VCaP (cell line): ENCODE data around the gene PAEP.
"Not testable (repeated sequence)": the region's sequence is repeated elsewhere in the genome, so short reads cannot be mapped to it uniquely, and the experiment has no call there.

Experiments
- H3K27ac ChIP-seq: fragments of 450-650 bp; 2 replicates; pipeline ENCODE4 v1.5.1; 2017
- TF ChIP-seq, protein P1 (sequence below): fragments of 450-650 bp; conservative IDR thresholded peaks from 2 replicates; pipeline ENCODE4 v1.5.1; 2017; ENCODE audit warnings: mild to moderate bottlenecking, moderate library complexity

The PAEP gene

DNA sequence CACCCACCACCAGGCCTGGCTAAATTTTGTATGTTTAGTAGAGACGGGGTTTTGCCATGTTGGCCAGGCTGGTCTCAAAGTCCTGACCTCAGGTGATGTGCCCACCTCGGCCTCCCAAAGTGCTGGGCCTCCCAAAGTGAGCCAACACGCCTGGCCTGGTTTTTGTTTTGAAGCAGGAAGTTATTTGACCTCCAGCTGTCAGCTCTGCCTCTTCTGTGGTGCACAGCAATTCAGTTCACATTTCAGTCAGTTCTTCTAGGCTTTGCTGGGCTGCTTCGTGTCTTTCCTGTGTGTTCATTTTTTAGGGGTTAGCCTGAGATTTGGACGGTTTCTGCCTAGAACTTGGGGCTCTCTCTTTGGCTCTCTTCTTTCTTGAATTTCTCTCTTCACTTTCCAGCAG is 31.4 kb upstream of the PAEP start:
- no peak overlapping the region for H3K27ac ChIP-seq
- TF ChIP-seq, protein P1, sequence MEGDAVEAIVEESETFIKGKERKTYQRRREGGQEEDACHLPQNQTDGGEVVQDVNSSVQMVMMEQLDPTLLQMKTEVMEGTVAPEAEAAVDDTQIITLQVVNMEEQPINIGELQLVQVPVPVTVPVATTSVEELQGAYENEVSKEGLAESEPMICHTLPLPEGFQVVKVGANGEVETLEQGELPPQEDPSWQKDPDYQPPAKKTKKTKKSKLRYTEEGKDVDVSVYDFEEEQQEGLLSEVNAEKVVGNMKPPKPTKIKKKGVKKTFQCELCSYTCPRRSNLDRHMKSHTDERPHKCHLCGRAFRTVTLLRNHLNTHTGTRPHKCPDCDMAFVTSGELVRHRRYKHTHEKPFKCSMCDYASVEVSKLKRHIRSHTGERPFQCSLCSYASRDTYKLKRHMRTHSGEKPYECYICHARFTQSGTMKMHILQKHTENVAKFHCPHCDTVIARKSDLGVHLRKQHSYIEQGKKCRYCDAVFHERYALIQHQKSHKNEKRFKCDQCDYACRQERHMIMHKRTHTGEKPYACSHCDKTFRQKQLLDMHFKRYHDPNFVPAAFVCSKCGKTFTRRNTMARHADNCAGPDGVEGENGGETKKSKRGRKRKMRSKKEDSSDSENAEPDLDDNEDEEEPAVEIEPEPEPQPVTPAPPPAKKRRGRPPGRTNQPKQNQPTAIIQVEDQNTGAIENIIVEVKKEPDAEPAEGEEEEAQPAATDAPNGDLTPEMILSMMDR = no peak

DNA sequence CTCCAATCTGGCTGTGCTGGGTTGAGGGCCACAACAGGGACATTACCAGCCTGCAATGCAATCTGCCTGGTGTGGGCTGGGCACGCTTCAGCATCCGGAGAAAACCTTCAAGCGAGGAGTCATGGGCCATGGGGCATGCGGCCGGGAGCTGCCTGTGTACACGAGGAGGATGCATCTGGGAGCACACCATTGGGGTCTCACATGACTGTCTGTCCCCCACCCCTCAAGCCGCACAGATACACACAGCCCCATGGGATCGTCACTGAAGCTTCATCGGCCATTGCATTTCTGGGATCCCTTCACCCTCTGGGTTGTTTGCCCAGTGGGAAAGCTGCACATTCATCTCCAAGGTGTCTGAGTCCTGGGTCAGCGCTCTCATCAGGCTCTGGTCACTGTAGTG is 30.5 kb upstream of the PAEP start:
- no peak overlapping the region for H3K27ac ChIP-seq
- TF ChIP-seq, protein P1 = no peak

DNA sequence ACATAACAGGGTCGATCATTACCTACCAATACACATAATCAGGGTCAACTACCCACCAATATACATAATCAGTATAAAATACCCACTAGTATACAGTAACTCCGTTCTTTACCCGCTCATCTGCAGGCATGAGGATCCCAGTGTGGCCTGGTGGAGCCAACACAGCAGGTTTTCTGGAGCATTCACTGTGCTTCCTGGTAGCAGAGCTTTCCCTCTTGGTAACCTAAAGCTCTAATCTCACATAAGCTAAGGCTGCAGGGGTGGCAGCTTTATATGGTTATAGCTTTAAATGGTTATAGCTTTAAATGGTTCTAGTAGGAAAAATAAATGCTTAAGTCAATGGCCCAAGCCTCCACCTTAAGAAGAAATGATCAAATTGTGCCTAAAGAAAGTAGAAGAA is 28.4 kb upstream of the PAEP start:
- H3K27ac ChIP-seq = no peak overlapping the region
- TF ChIP-seq, protein P1 = no peak

DNA sequence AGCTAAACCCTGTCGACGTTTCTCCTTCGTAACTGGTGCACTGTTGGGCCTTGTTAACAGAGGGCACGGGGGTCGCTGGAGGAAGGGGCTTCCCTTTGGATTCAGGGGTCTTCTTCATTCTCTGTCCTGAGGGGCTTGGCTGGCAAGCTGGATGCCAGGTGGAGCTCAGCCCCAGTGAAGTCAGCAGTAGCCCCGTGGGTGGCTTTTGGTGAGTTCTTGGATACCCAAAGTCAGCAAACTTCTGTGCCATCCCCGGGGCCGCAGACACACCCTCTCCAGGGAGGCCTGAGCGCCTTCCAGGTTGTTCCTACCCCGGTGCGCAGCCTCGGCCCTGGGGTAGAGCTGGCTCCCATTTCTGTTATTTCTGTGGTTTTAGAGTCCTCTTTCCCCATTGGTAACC is 27.9 kb upstream of the PAEP start:
- H3K27ac ChIP-seq = no peak overlapping the region
- TF ChIP-seq, protein P1 = no peak

DNA sequence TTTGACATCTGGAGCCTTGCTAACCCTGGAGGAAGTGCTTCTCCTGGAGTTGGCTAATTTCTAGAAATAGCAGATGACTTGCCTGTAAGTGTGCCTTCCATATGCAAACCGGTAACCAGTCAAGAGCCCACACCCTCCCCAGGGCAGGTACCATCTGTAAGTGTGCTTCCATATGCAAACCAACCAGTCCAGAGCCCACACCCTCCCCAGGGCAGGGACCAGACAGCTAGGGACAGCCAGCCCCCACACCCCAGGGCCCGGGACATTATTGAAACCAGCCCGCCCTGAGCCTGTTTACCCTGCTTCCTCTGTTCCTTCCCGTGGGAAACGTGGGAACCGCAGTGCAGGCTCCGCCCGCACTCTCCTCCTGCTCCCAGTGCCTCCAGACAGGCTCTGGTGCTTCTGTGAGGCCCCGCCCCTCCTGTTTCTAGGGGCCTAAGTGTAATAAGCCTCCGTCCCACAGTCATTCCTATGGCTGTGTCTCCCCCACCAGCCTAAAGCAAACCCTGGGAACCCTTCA is 27.3 kb upstream of the PAEP start:
- not testable (repeated sequence) for H3K27ac ChIP-seq

DNA sequence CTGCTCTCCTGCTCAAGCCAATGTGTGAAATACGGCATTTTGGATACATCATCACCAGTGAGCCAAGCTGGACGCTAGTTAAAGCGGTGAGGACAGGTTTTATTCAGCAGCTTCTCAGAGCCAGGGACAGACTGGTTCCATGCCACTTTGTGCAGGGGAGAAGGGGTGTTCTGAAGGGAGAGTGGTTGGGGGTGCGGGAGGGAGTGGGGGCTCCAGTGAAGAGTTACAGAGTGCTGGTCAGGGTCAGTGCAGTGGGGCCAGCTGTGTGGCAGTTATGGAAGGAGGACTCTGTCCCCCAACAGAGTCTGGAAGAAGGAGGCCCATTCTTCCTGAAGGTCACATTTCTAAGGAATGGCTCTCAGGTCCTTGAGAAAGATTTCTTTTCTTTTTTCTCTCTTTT is 26.7 kb upstream of the PAEP start:
- not testable (repeated sequence) for H3K27ac ChIP-seq

DNA sequence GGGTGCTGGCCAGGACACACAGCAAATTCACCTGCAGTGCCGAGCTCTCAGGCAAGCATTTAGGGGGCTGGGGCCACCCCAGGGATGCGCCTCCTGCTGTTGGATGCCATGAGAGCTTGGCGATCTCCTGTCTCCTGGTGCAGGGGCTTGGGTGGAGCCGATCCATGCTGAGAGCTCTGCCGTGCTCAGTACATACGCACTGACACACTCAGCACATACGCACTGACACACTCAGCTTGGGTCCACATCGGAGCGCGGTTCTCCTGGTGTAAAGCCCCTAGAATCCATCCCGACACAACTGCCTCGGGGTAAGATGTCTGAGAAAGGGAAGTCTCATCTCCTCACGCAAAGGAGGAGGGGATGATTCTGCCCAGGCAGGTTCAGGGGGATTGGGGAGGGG is 25.9 kb upstream of the PAEP start:
- not testable (repeated sequence) for H3K27ac ChIP-seq

DNA sequence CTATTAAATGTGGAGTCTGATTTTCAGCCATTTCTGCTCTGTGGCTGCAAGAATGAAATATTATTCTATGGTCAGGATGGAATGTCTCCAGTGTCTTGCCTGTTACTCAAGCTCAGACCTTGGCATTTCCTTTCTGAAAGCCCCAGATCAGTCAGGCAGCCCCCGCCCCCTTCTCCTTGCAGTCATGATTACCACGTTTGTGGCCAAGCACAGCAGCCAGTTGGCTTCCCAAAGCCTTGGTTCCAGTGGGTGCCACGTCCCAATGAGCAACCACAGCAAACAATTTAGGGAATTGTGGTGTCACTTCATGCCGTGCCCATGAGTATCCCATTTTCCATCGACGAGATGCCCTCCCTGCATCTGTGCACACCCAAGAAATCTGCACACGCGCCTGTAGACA is 25.3 kb upstream of the PAEP start:
- TF ChIP-seq, protein P1 = no peak
- no peak overlapping the region for H3K27ac ChIP-seq

DNA sequence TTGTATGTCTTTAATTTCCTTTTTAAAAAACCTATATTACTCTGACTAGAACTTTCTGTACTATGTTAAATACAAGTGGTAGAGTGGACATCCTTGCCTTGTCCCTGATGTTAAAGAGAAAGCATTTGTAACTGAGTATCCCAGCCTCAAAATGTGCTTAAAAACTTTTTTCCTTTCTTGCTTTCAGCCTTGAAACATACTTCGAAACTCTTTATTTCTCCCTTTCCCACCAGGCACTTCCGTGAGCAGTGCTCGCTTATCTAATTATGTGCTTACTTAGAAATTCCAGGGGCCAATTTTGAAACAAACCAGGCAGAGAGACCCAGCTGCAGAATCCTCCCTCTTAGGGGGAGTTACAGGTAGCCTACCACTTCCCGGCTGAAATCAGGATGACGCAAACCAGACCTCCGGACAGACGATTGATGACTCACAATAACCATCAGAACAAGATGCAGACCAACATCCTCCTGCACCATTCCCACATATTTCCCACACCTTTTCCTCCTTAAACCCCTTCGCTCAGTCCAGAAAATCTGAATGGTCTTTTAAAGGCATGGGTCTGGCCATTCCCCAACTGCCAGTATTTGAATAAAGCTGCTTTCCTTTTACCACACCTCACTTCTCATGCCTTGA is 18.2 kb upstream of the PAEP start:
- not testable (repeated sequence) for H3K27ac ChIP-seq

DNA sequence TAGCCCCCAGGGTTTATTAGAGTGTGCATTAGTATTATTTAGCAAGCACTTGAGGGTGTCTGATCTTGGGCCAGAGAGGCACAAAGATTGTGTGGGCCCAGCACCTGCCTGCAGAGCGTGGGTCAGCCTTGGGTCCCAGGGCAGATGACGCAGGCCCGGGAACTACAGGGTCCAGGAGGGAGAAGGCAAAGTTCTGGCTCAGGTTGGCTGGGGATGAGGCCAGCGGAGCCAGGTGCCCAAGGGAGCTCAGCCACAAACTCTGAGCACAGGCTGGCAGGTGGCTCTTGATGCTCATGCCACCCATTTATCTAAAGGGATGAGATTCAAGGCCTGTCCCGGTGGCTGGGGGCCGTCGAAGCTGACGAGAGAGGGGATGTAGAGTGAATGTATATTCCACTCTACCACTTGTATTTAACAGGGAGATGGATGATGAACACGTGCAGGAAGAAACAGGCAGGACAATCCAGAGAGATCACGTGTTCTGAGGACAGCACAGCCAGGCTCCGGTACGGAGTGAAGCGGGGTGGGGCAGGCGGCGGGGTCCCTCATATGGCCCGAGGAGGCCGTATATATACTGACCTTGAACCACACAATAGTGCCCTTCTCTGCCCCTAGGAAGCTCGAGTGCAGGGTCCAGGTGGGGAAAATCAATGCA is 16.4 kb upstream of the PAEP start:
- TF ChIP-seq, protein P1 = no peak

DNA sequence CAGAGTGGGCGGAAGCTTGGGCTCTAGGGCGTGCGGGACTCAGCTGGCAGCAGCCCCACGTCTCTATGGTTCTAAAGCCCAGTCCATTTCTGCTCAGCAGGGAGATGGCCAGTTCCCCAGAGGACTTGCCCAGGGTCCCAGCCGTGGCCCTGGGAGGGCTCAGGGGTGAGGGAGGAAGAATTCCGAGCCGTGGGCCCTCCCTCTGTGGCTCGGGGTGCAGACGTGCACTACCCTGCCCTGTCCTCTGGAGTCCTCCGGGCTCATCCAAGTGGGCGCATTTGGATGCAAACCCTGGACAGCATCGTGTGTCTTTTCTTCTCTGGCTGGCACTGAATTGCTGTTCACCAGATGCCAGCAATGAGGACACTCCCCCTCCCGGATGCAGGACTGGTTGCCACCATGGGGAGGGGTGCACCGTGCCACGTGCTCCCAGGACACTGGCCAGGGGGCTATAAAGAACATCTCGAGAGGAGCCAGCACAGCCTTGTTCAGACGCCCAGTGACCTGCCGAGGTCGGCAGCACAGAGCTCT is 15.8 kb upstream of the PAEP start, which contains the start of gene OBP2A:
Gene OBP2A (plus strand): TSS at position 481 of the 531 bp plus-strand sequence. CDS start 55 bp downstream, outside the sequence.
- not testable (repeated sequence) for H3K27ac ChIP-seq

More for the DNA sequence above, 16.4 kb upstream of the PAEP start:
- no peak overlapping the region for H3K27ac ChIP-seq

DNA sequence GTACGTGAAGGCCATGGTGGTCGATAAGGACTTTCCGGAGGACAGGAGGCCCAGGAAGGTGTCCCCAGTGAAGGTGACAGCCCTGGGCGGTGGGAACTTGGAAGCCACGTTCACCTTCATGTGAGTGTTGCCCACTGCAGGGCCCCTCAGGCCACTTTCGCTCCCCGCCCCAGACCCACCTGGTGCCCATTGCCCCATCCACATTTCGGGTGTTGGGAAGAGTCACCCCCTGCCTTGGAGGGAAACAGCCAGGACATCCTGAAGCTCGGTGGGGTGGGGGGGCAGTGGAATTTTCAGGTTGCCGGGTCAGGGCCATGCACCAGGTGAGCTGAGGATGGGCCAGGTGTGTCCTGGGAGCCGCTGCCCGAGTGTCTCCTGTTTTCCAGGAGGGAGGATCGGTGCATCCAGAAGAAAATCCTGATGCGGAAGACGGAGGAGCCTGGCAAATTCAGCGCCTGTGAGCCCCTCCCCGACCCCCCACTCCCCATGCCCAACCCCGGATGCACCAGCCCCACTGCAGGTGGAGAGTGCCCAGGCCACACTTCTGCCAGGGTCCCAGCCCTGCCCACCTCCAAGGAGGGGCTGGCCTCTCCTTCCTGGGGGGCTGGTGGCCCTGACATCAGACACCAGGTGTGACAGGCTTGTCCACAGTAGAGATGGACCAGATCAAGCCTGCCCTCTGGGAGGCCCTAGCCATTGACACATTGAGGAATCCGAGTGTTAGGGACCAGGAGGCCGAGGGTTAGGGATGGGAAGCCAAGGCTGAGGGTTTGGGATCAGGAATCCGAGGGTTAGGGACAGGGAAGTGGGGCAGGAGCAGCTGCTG is 14.6 kb upstream of the PAEP start:
- H3K27ac ChIP-seq = not testable (repeated sequence)
